ENCODE results near the gene NOTO. TPM values are rescaled to one million over a fixed set of nuclear protein-coding genes. Genes with fewer than 3 reads are reported as not detected.

The NOTO gene
- total and polyA plus RNA-seq, 2 of the 8 experiments (the other 6 are each of a cell fraction or from before 2014, with no cell fraction given) = 0.33 to 0.54 TPM

- TF ChIP-seq CHD7 (IDR thresholded peaks at IDR 0.05; ENCODE audit: insufficient replicate concordance, low read length) = no peak
- no peak for TF ChIP-seq EGR1 (IDR thresholded peaks at IDR 0.05; ENCODE audit: borderline replicate concordance, low read depth, low read length)
- TF ChIP-seq MAX (IDR thresholded peaks at IDR 0.05) = no peak
- TF ChIP-seq CEBPB (IDR thresholded peaks at IDR 0.05; ENCODE audit: low read depth, low read length) = no peak
Measured at GRCh38 chr2:73205611-73206010, 3.2 kb downstream of the NOTO start (continued).

All from H1 (cell line).